GM21390 (cell line): ENCODE measurements around the gene RGS14.
"Not testable (repeated sequence)": the region's sequence is repeated elsewhere in the genome, so short reads cannot be mapped to it uniquely, and the experiment has no call there.

ENCODE experiments used
- ATAC-seq: cut with Tn5 transposase; IDR thresholded peaks from one replicate; pipeline ENCODE4 v1.9.1; 2021; ENCODE audit not compliant: unreplicated experiment

The RGS14 gene

GRCh38 chr5:177327539-177328522 is 29.9 kb upstream of the RGS14 start:
- ATAC-seq, result no peak

GRCh38 chr5:177328545-177329231 is 29.0 kb upstream of the RGS14 start:
- no peak for ATAC-seq

DNA sequence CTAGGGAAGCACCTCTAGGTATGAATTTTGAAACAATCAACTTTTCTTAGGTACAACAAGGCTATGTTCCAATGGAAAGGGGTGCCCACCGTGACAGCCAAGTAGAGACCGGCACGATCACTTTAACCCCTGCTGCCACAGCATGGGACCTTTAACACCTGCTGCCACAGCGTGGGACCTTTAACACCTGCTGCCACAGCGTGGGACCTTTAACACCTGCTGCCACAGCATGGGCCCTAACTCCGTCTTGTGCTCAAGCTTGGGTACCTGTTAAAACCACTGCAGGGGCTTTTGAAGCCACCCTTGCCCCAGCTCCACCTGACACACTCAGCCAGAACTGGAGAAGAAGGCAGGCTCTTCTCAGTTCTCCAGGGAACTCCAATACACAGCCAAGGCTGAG is 27.8 kb upstream of the RGS14 start:
- ATAC-seq, result no peak

GRCh38 chr5:177330991-177331842 is 26.5 kb upstream of the RGS14 start:
- no peak for ATAC-seq

GRCh38 chr5:177332031-177332895 is 25.5 kb upstream of the RGS14 start:
- no peak for ATAC-seq

DNA sequence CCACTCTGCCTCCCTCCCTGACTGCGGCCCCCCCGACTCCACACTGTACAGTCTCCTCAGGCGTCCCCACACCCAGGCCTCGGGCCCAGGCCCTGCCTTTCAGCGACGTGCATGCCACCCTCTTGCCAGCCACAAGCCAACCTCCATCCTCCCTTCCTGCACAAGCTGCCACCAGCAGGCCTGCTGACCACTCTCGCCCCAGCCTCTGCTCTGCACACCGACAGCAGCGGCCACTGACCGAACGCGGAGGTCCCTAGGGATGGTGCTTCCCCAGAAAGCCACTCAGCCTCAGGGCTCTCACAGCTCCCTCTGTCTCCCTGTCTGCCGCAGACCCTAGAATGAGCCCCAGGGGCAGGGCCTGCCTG is 24.8 kb upstream of the RGS14 start:
- ATAC-seq, result no peak

DNA sequence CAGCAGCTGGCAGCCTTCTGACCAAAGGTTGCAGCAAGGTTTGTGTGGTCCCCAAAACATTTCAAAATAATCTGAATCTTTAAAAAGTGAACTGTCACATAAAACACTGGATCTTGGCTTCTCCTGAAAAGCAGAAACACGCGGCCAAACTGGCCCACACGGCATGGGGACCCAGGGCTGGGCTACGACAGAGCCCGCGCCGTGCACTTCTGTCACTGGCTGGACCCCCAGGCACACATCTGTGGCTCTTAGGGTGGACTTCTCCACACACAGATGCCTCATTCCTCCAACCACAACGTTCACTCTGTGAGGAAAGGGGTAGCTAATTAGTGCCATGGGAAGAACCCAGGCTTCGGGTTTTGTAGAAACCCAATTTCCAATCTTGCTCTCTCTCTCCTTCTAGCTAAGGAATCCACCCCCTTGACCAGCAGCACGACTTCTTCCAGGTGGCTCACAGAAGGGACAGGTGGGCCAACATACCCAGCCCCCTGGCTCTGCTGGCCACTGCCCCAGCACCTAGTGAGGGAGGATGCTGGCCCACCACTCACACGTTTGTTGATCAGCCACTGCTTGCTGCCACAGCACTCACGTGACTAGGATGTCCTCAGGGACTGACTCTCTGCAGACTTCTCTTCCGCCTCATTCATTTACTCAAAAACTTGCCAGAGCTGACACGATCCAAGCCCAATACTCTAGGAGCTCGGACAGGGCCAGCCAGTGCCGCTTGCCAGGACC is 24.1 kb upstream of the RGS14 start:
- ATAC-seq, result no peak

DNA sequence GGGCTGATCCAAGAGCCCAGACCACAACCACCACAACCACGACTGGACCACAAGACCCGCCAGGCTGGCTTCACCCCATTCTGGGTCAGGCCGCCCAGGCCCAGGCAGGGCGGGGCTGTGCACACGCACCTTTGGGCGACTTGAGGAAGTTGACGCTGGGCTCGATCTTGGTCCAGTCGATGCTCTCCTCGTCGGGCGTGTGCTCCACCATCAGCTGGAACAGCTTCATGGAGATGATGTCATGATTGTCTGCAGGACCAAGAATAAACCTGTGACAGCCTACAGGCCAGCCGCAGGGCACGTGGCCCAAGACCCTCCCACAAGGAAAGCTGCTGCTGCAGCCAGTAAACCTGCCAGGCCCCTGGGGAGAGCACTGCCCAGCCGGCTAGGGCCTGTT is 23.6 kb upstream of the RGS14 start:
- ATAC-seq, result no peak

GRCh38 chr5:177334781-177335700 is 22.7 kb upstream of the RGS14 start:
- ATAC-seq, result no peak

GRCh38 chr5:177335701-177336065 is 22.0 kb upstream of the RGS14 start:
- no peak for ATAC-seq

GRCh38 chr5:177336112-177336511 is 21.6 kb upstream of the RGS14 start:
- ATAC-seq, result no peak

- no peak for ATAC-seq
Measured at GRCh38 chr5:177336603-177337494, 20.9 kb upstream of the RGS14 start.

GRCh38 chr5:177338251-177339106 is 19.2 kb upstream of the RGS14 start:
- ATAC-seq, result no peak

- no peak for ATAC-seq
Measured at GRCh38 chr5:177339107-177339638, 18.6 kb upstream of the RGS14 start.

GRCh38 chr5:177343000-177343399 is 14.7 kb upstream of the RGS14 start:
- ATAC-seq, result not testable (repeated sequence)

- ATAC-seq, result no peak
Measured at GRCh38 chr5:177343777-177344176, 13.9 kb upstream of the RGS14 start.
